IPS DF 19.7 (cell line): ENCODE results near the gene PRKD1.
"Not testable (repeated sequence)": the region's sequence is repeated elsewhere in the genome, so short reads cannot be mapped to it uniquely, and the experiment has no call there.

Experiments used
- DNase-seq: peaks from one replicate; pipeline ENCODE4 v3.0.0-alpha.2; 2013; ENCODE audit warnings: low read depth, low spot score

PRKD1 gene

GRCh38 chr14:29900609-29901350 lies 26.9 kb downstream of the PRKD1 start:
- no peak for DNase-seq

DNA sequence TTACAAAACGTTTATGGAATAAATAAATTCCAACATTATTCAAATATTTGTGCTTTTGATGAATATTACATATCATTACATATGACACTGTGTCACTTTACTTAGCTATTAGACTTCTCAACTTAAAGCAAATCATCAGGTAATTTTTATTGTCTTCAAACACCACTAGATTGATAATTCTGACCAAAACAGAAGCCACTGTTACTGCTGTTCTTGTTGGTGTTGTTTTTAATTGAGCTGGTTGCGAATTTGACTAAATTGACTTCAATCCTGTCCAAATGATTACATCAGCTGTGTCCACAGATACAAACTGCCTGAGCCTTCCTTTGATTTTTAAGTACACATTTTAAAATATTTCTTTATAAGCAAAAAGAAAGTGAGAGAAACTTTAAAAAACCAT lies 29.2 kb downstream of the PRKD1 start:
- DNase-seq, result no peak

- no peak for DNase-seq
These were observed 30.5 kb downstream of the PRKD1 start for GRCh38 chr14:29897181-29897580.

- no peak for DNase-seq
These were observed 31.3 kb downstream of the PRKD1 start for GRCh38 chr14:29896354-29896821.

DNA sequence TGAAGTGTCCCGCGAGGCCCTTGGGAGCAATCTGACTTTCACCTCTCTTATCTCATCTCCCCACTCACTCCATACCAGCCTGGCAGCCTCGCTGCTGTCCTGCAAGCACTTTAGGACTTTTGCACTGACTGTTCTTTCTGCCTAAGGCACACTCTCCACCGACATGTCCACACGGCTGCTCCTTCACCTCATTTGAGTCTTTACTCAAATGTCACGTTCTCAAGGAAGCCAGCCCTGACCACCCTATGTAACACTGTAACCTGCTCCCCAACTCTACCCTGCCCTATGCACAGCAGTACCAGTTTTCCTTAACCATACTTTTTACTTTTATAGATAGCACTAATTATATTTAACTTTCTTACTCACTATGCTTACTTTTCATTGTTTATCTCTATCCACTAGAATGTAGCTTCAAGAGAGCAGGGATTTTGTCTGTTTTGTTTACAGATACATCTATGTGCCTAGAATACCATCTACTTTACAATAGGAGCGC lies 32.0 kb downstream of the PRKD1 start:
- no peak for DNase-seq

DNA sequence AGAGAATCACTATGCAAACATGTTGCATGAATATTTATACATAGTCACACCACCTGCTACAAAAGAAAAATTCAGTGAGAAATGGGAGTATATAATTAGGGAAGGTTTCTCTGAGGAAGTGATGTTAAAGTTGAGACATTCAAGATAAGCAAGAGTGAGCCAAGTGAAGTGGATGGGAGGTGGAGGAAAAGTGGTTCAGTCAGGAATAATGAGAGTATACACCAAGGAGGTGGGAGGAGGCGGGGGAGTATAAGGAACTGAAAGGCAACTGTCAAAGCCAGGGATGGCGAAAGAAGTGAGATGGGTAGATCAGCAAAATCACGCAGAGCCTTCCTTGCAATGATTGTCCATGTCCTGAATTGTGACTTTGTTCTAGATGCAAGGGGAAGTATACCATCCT lies 33.7 kb downstream of the PRKD1 start:
- DNase-seq, result no peak

DNA sequence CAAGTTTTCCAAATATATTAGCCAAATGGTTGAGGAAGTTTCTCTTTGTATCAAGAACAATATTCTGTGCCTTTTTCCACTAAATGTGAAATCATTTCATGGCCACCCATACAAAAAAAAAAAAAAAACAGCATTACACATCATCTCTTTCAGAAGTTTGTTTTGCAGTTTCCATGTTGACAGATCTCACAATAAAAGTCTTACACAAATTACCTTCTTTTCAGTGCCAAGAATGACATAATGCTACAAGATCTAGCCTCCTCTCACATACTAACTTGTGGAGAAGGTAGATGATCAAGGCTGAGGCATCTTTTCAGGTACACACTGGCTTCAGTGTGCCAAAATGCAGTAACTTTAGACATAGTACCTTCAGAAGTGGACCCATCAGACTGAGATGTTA lies 35.3 kb downstream of the PRKD1 start:
- DNase-seq, result no peak

GRCh38 chr14:29885988-29886387 lies 41.7 kb downstream of the PRKD1 start:
- DNase-seq, result no peak

DNA sequence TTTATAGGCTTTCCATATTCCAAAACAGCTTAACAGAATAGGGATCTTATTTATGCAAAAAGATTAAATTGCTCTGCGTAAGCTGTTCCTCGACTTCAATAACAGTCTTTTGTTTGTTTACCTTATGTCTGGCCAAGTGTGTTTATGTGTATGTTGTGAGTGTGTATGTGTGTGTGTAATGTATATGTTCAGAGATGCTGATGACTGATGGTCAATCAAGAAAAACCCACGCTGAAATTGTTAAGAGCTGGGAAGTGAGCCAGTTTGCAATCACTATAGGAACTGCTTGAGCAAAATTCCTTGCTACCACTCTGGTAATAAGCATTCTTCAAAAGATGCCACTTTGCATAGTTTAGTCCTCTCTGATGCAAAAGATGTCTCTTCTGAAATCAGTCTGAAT lies 59.6 kb downstream of the PRKD1 start:
- DNase-seq, result no peak

DNA sequence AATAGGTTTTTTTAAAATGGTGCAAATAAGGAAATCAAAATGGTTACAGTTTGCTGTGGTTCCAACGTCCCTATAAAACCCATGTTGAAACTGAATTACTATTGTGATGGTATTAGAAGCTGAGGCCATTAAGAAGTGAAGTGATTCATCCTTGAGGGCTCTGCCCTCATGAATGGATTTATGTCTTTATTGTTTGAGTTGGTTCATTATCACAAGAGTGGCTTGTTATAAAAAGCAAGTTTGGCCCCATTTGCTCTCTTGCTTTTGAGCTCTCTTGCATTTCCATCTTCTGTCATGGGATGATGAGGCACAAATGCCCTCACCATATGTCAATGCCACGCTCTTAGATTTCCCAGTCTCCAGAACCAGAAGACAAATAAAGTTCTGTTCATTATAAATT lies 62.3 kb downstream of the PRKD1 start:
- no peak for DNase-seq

DNA sequence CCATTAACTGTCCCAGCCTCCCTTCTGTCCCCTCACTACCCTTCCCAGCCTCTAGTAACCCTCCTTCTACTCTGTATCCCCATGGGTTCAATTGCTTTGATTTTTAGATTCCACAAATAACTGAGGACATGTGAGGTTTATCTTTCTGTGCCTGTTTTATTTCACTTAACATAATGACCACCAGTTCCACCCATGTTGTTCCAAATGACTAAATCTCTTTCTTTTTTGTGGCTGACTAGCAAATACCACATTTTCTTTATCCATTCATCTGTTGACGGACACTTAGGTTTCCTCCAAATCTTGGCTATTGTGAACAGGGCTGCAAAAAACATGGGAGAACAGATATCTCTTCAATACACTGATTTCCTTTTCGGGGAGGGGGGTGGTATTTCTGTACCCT lies 65.7 kb downstream of the PRKD1 start:
- DNase-seq, result no peak

GRCh38 chr14:29858299-29858698 lies 69.3 kb downstream of the PRKD1 start:
- DNase-seq, result no peak

DNA sequence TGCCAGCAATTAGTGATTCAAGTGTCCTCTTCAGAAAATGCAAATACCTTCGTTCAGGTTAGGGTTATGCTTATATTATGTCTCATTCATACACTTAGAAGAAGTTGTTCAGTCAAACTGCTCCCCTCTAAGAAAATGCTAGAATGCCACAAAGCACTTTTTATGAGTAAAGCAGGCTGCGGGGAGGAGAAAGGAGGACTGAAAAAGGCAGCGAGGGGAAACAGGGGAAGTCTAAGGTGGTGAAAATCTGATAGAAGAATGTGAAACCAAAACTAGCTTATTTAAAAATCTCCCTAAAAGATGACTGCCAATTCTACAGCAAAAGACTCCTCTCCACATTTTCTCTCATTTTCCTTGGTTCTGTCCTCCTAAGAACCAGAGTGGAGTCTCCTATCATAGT lies 70.1 kb downstream of the PRKD1 start:
- no peak for DNase-seq

DNA sequence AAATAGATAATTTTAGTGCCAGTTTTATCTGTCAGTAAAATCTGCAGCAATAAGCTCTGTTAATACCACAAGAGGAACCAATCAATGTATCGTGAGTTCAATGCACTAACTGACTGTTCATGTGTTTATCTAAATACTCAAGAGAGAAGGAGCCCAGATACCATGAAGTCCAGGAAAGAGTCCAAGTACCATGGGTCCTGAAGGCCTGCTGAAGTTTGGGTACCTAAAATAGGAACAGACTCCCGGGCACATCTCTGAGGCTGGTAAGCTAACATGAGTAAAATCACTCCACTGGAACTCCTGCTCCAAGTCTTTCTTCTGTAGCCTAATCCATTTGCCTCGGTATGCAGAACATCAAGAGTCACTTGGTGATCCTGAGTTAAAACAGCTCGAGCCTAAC lies 71.1 kb downstream of the PRKD1 start:
- no peak for DNase-seq

GRCh38 chr14:29853691-29854090 lies 74.0 kb downstream of the PRKD1 start:
- DNase-seq, result not testable (repeated sequence)

GRCh38 chr14:29853272-29853671 lies 74.4 kb downstream of the PRKD1 start:
- no peak for DNase-seq

DNA sequence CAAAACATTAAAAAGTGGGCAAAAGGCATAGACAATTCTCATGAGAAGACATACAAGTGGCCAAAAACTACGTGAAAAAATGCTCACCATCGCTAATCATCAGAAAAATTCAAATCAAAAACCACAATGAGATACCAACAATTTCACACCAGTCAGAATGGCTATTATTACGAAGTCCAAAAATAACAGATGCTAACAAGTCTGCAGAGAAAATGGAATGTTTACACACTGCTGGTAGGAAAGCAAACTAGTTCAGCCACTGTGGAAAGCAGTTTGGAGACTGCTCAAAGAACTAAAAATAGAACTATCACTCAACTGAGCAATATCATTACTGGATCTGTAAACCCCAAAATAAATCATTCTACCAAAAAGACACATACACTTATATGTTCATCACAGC lies 76.2 kb downstream of the PRKD1 start:
- DNase-seq, result no peak

GRCh38 chr14:29847056-29847380 lies 80.6 kb downstream of the PRKD1 start:
- no peak for DNase-seq

GRCh38 chr14:29846339-29847055 lies 81.2 kb downstream of the PRKD1 start:
- DNase-seq, result no peak

GRCh38 chr14:29843981-29844380 lies 83.7 kb downstream of the PRKD1 start:
- no peak for DNase-seq

DNA sequence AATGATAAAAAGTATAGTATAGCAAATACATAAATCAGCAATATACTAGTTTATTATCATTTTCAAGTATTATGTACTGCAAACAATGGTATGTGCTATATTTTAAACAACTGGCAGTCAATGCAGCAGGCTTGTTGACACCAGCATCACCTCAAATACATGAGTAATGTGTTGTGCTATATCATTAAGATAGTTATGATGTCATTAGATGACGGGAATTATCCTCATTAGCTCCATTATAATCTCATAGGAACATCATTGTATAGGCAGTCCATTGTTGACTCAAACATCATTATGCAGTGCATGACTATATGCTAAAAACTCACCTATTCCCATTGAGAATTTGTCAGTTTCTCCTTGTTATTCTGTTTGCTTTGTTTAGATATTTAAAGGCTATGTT lies 85.4 kb downstream of the PRKD1 start:
- DNase-seq, result no peak

DNA sequence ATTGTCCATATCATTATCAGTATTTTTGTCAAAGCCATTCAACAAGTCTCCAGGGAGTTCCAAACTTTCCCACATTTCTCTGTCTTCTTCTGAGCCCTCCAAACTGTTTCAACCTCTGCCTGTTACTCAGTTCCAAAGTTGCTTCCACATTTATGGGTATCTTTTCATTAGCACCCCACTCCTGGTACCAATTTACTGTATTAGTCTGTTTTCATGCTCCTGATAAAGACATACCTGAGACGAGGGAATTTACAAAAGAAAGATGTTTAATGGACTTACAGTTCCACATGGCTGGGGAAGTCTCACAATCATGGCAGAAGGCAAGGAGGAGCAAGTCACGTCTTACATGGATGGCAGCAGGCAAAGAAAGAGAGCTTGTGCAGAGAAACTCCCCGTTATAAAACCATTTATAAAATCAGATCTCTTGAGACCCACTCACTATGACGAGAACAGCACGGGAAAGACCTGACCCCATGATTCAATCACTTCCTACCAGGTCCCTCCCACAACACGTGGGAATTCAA lies 87.2 kb downstream of the PRKD1 start:
- DNase-seq, result not testable (repeated sequence)

GRCh38 chr14:29839691-29840090 lies 88.0 kb downstream of the PRKD1 start:
- not testable (repeated sequence) for DNase-seq
